Measurements from ENCODE around the gene SLC12A1. TPM values are rescaled to one million over a fixed set of nuclear protein-coding genes. Genes with fewer than 3 reads are reported as not detected.
A peak's percentile ranks its signal among the peaks of the same experiment; 100 is the strongest.

Gene SLC12A1
- total and polyA plus RNA-seq, 2 of the 8 experiments (the other 6 are each of a cell fraction or from before 2014, with no cell fraction given), result 0.63 to 1.0 TPM

DNA sequence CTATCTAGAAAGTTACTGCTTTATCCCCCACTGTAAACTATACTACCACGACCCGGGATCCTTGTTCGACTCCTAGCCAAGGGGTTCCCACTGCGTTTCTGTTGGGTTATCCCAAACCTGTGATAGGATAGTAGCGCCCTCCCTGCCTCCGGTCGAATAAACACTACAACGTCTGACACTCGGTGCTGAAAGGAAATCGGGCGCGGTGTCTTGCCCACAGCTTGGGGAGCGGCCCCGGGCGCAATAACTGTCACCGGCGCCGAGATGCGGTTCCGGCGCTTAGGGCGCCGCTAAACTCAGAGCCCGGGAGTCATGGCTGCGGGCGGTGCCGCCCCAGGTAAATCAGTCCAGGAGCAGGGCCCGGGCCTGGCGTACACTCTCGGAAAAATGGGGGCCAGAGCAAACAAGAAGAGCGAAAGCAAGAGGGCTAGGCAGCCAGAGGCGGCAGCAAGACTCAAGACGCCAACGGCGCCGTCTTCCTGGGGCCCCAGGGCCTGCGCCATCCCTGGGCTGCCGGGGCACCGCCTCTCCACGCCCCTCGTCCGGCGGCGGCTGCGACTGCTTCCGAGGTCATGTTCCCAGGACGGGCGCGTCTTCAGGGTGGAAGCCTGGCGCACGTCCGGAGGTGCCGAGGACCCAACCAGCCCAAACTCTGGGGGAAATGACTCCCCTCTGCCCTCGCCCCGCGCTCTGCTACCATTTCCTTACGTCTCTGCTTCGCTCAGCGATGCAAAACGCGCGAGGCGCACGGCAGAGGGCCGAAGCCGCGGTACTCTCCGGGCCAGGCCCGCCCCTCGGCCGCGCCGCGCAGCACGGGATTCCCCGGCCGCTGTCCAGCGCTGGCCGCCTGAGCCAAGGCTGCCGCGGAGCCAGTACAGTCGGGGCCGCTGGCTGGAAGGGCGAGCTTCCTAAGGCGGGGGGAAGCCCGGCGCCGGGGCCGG, 125.0 kb downstream of the SLC12A1 start, which contains the start of gene DUT (continued):
- TF ChIP-seq SAP30 (IDR thresholded peaks at IDR 0.05; ENCODE audit: insufficient read depth, insufficient replicate concordance, low read length) (peak; percentile 63), HDAC2 (IDR thresholded peaks at IDR 0.05; ENCODE audit: borderline replicate concordance in 1 of 2, low read depth in 2 of 2, low read length in 2 of 2) (peak; percentile 47 to 78; a peak in 2 of 4 replicates), PHF8 (conservative IDR thresholded peaks at IDR 0.05; ENCODE audit: low read depth, low read length) (peak; percentile 82)
- TF ChIP-seq, protein P1, sequence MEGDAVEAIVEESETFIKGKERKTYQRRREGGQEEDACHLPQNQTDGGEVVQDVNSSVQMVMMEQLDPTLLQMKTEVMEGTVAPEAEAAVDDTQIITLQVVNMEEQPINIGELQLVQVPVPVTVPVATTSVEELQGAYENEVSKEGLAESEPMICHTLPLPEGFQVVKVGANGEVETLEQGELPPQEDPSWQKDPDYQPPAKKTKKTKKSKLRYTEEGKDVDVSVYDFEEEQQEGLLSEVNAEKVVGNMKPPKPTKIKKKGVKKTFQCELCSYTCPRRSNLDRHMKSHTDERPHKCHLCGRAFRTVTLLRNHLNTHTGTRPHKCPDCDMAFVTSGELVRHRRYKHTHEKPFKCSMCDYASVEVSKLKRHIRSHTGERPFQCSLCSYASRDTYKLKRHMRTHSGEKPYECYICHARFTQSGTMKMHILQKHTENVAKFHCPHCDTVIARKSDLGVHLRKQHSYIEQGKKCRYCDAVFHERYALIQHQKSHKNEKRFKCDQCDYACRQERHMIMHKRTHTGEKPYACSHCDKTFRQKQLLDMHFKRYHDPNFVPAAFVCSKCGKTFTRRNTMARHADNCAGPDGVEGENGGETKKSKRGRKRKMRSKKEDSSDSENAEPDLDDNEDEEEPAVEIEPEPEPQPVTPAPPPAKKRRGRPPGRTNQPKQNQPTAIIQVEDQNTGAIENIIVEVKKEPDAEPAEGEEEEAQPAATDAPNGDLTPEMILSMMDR (IDR thresholded peaks at IDR 0.05; ENCODE audit: control extremely low read depth in 1 of 3, insufficient read depth in 1 of 3, low read depth in 1 of 3, low read length in 3 of 3), result peak in 2 of 3 experiments; percentile 15 to 27; a peak in 2 of 4 replicates
- TF ChIP-seq, protein P2, sequence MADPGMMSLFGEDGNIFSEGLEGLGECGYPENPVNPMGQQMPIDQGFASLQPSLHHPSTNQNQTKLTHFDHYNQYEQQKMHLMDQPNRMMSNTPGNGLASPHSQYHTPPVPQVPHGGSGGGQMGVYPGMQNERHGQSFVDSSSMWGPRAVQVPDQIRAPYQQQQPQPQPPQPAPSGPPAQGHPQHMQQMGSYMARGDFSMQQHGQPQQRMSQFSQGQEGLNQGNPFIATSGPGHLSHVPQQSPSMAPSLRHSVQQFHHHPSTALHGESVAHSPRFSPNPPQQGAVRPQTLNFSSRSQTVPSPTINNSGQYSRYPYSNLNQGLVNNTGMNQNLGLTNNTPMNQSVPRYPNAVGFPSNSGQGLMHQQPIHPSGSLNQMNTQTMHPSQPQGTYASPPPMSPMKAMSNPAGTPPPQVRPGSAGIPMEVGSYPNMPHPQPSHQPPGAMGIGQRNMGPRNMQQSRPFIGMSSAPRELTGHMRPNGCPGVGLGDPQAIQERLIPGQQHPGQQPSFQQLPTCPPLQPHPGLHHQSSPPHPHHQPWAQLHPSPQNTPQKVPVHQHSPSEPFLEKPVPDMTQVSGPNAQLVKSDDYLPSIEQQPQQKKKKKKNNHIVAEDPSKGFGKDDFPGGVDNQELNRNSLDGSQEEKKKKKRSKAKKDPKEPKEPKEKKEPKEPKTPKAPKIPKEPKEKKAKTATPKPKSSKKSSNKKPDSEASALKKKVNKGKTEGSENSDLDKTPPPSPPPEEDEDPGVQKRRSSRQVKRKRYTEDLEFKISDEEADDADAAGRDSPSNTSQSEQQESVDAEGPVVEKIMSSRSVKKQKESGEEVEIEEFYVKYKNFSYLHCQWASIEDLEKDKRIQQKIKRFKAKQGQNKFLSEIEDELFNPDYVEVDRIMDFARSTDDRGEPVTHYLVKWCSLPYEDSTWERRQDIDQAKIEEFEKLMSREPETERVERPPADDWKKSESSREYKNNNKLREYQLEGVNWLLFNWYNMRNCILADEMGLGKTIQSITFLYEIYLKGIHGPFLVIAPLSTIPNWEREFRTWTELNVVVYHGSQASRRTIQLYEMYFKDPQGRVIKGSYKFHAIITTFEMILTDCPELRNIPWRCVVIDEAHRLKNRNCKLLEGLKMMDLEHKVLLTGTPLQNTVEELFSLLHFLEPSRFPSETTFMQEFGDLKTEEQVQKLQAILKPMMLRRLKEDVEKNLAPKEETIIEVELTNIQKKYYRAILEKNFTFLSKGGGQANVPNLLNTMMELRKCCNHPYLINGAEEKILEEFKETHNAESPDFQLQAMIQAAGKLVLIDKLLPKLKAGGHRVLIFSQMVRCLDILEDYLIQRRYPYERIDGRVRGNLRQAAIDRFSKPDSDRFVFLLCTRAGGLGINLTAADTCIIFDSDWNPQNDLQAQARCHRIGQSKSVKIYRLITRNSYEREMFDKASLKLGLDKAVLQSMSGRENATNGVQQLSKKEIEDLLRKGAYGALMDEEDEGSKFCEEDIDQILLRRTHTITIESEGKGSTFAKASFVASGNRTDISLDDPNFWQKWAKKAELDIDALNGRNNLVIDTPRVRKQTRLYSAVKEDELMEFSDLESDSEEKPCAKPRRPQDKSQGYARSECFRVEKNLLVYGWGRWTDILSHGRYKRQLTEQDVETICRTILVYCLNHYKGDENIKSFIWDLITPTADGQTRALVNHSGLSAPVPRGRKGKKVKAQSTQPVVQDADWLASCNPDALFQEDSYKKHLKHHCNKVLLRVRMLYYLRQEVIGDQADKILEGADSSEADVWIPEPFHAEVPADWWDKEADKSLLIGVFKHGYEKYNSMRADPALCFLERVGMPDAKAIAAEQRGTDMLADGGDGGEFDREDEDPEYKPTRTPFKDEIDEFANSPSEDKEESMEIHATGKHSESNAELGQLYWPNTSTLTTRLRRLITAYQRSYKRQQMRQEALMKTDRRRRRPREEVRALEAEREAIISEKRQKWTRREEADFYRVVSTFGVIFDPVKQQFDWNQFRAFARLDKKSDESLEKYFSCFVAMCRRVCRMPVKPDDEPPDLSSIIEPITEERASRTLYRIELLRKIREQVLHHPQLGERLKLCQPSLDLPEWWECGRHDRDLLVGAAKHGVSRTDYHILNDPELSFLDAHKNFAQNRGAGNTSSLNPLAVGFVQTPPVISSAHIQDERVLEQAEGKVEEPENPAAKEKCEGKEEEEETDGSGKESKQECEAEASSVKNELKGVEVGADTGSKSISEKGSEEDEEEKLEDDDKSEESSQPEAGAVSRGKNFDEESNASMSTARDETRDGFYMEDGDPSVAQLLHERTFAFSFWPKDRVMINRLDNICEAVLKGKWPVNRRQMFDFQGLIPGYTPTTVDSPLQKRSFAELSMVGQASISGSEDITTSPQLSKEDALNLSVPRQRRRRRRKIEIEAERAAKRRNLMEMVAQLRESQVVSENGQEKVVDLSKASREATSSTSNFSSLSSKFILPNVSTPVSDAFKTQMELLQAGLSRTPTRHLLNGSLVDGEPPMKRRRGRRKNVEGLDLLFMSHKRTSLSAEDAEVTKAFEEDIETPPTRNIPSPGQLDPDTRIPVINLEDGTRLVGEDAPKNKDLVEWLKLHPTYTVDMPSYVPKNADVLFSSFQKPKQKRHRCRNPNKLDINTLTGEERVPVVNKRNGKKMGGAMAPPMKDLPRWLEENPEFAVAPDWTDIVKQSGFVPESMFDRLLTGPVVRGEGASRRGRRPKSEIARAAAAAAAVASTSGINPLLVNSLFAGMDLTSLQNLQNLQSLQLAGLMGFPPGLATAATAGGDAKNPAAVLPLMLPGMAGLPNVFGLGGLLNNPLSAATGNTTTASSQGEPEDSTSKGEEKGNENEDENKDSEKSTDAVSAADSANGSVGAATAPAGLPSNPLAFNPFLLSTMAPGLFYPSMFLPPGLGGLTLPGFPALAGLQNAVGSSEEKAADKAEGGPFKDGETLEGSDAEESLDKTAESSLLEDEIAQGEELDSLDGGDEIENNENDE (IDR thresholded peaks at IDR 0.05; ENCODE audit: insufficient replicate concordance, low read length), result no peak

Data from H1 (cell line).